Transverse colon (tissue), 4 donors: ENCODE results near the gene MYCBP2.

Experiments used
- EP300 ChIP-seq: sonication (generic); formaldehyde crosslinking; IDR thresholded peaks from one replicate; pipeline ENCODE4 v1.6.1; 2017; ENCODE audit warnings: antibody characterized with exemption, low read depth
- POLR2A ChIP-seq: fragments of 450-650 bp; IDR thresholded peaks from one replicate; pipeline ENCODE4 v1.6.1; 2016; ENCODE audit warnings: antibody characterized with exemption, mild to moderate bottlenecking, moderate library complexity
- POLR2AphosphoS5 ChIP-seq, 3 donors: sonication (generic); formaldehyde crosslinking; IDR thresholded peaks; one replicate each; pipeline ENCODE4 v1.6.1; 2016; ENCODE audit warnings: antibody characterized with exemption in 3 of 3
- TF ChIP-seq, protein P1 (sequence below), 5 experiments: fragments of 200-600 bp in 3 of 5; fragments of 450-650 bp in 2 of 5; sonication (generic) in 3 of 5; IDR thresholded peaks; 1 replicate in 2 of 5; 2 replicates in 3 of 5; pipeline ENCODE4 v1.5.1; 2016 to 2017; ENCODE audit warnings: antibody characterized with exemption in 5 of 5, inconsistent platforms in 3 of 5, mild to moderate bottlenecking in 2 of 5, moderate library complexity in 1 of 5

DNA sequence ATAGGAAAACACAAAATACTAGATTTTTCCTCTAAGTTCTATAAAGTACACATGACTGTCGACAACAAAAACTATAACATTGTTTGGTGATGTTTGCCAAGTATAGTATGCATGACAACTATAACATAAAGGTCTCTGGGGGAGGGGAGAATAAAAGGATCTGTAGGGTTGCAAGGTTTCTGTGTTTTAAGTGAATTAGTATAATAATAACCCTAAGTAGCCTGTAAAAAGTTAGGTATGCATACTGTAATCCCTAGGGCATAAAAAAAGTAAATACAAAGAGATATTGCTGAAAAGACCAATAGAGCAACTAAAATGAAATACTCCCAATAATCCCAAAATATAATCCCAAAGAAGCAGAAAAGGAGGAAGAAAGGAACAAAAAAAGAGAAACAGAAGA lies 14.6 kb downstream of the MYCBP2 start:
- TF ChIP-seq, protein P1, sequence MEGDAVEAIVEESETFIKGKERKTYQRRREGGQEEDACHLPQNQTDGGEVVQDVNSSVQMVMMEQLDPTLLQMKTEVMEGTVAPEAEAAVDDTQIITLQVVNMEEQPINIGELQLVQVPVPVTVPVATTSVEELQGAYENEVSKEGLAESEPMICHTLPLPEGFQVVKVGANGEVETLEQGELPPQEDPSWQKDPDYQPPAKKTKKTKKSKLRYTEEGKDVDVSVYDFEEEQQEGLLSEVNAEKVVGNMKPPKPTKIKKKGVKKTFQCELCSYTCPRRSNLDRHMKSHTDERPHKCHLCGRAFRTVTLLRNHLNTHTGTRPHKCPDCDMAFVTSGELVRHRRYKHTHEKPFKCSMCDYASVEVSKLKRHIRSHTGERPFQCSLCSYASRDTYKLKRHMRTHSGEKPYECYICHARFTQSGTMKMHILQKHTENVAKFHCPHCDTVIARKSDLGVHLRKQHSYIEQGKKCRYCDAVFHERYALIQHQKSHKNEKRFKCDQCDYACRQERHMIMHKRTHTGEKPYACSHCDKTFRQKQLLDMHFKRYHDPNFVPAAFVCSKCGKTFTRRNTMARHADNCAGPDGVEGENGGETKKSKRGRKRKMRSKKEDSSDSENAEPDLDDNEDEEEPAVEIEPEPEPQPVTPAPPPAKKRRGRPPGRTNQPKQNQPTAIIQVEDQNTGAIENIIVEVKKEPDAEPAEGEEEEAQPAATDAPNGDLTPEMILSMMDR (IDR thresholded peaks at IDR 0.05), result no peak
- TF ChIP-seq POLR2A (no peak), EP300 (no peak), POLR2AphosphoS5 (IDR thresholded peaks at IDR 0.05) (no peak)
